ENCODE data around the gene MYL4. TPM values are rescaled to one million over a fixed set of nuclear protein-coding genes. Genes with fewer than 3 reads are reported as not detected.

The MYL4 gene
- total RNA-seq, 1 experiment from 2014 or later: 0.66 TPM

DNA sequence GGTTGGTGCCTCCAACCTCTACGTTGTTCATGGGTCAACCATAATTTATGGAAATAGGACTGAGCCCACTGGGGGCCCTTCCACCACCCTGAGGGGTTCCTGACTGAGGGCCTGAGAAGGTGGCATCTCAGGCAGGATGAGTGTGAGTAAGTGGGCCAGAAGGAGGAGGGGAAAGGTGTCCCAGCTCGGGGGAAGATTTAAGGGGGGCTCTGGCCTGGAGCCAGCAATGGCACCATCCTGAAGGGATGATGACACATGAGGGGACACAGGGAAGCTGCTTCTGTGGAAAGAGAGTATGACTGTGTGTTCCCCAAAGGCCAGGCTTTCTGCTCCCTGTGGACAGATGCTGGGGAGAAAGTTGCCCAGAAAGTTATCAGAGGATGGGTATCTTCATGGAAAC is 18.7 kb downstream of the MYL4 start:
- Histone ChIP-seq H3K27ac (ENCODE audit: insufficient read length, low read depth, low read length) (no peak overlapping the region), H3K23ac (ENCODE audit: insufficient read length, low read depth, low read length) (no peak overlapping the region), H3K4me2 (ENCODE audit: insufficient read depth, insufficient read length, low read length) (no peak overlapping the region), H4K5ac (ENCODE audit: insufficient read length, low read depth, low read length) (no peak overlapping the region), H3K79me1 (ENCODE audit: insufficient read depth, low read depth, low read length, poor library complexity, severe bottlenecking) (no peaks in the 10 kb centered on the region), H2BK5ac (ENCODE audit: insufficient read length, low read length) (no peak overlapping the region), H3T11ph (ENCODE audit: low read length) (no peak overlapping the region), H3K9me3 (ENCODE audit: control insufficient read depth, low read depth, low read length) (no peaks in the 10 kb centered on the region), H2AFZ (ENCODE audit: low read length) (no peak overlapping the region), H3K4me1 (ENCODE audit: insufficient read depth, low read length) (no peaks in the 10 kb centered on the region; the same call in 1 of the 2 replicates), H4K91ac (ENCODE audit: insufficient read length, low read depth, low read length) (no peak overlapping the region), H3K27me3 (ENCODE audit: insufficient read depth, low read length) (no peaks in the 10 kb centered on the region), H2BK120ac (ENCODE audit: low read depth, low read length, poor library complexity, severe bottlenecking) (no peak overlapping the region), H2BK15ac (ENCODE audit: low read depth, low read length) (no peak overlapping the region), H2AK5ac (ENCODE audit: insufficient read length, low read length) (no peak overlapping the region), H3K23me2 (ENCODE audit: insufficient read length, low read depth, low read length, poor library complexity, severe bottlenecking) (no peaks in the 10 kb centered on the region), H3K18ac (ENCODE audit: insufficient read length, low read depth, low read length) (no peak overlapping the region), H3K79me2 (ENCODE audit: insufficient read depth, low read length) (no peaks in the 10 kb centered on the region), H3K9ac (ENCODE audit: extremely low read depth, insufficient read length, low read length) (no peak overlapping the region), H3K56ac (ENCODE audit: insufficient read length, low read depth, low read length) (no peak overlapping the region), H4K20me1 (ENCODE audit: control insufficient read depth, insufficient read depth, insufficient read length) (no peaks in the 10 kb centered on the region), H3K4ac (ENCODE audit: low read depth, low read length) (no peak overlapping the region), H4K8ac (replicated peaks; ENCODE audit: insufficient read length, low read depth, low read length) (no peak overlapping the region), H2BK12ac (ENCODE audit: insufficient read length, low read depth, low read length) (no peak overlapping the region), H3K14ac (ENCODE audit: insufficient read depth, low read length) (no peak overlapping the region), H2BK20ac (ENCODE audit: low read depth, low read length, poor library complexity, severe bottlenecking) (no peak overlapping the region)
- no CpG with 5 or more reads among the region's 2 CpGs for WGBS (ENCODE audit: extremely low coverage, insufficient read length, low lambda C conversion rate)
- no peak for TF ChIP-seq CTCF (conservative IDR thresholded peaks at IDR 0.05)
- peaks cover 16 to 19% of the 10 kb centered on the region in 2 experiments for H3K4me1 Mint-ChIP-seq
- peaks cover 0 to 13% (median 8%) of the 10 kb centered on the region in 3 experiments; a peak in 4 of 7 replicates for H3K36me3 Mint-ChIP-seq (ENCODE audit: insufficient read depth in 1 of 3, low read depth in 3 of 3)
- no peak overlapping the region for H3K4me3 Mint-ChIP-seq
- H3K27ac Mint-ChIP-seq: no peak overlapping the region
- peaks cover 39% of the 10 kb centered on the region for H3K27me3 Mint-ChIP-seq (ENCODE audit: low read depth)
- DNase-seq: no peak
- H3K9me3 Mint-ChIP-seq: peaks cover 13% of the 10 kb centered on the region in 2 experiments
